GM23338 (cell line): ENCODE data around the gene NPM1.
A peak's percentile ranks its signal among the peaks of the same experiment; 100 is the strongest.

Source experiments
- CREB1 ChIP-seq: fragments of 250-450 bp; sonication (Bioruptor Pico); IDR thresholded peaks from 2 replicates; pipeline ENCODE4 v1.5.0; 2020; ENCODE audit warnings: low read depth, mild to moderate bottlenecking, moderate library complexity
- EZH2 ChIP-seq: fragments of 200-600 bp; sonication (generic); IDR thresholded peaks from one replicate; pipeline ENCODE4 v1.8.0; 2017; ENCODE audit warnings: antibody characterized with exemption, mild to moderate bottlenecking, low read depth; ENCODE audit not compliant: unreplicated experiment
- EZH2phosphoT487 ChIP-seq: fragments of 200-600 bp; sonication (generic); IDR thresholded peaks from one replicate; pipeline ENCODE4 v1.8.1; 2018; ENCODE audit warnings: antibody characterized with exemption; ENCODE audit not compliant: unreplicated experiment
- POLR2AphosphoS5 ChIP-seq: IDR thresholded peaks from 2 replicates; pipeline ENCODE4 v1.6.1; 2016; ENCODE audit warnings: antibody characterized with exemption, low read depth
- STAT1 ChIP-seq: IDR thresholded peaks from one replicate; pipeline ENCODE4 v1.6.1; 2016; ENCODE audit warnings: antibody characterized with exemption; ENCODE audit not compliant: unreplicated experiment
- ZNF114 ChIP-seq: fragments of 250-450 bp; sonication (Bioruptor Pico); IDR thresholded peaks from 2 replicates; pipeline ENCODE4 v1.5.0; 2020; ENCODE audit warnings: mild to moderate bottlenecking, moderate library complexity
- ZNF331 ChIP-seq: fragments of 250-450 bp; sonication (Bioruptor Pico); IDR thresholded peaks from 2 replicates; pipeline ENCODE4 v1.5.0; 2020; ENCODE audit warnings: low read depth, mild to moderate bottlenecking, moderate library complexity
- TF ChIP-seq, protein P1 (sequence below), 2 experiments: fragments of 200-600 bp in 1 of 2; sonication (generic) in 1 of 2; conservative IDR thresholded peaks; 2 replicates each; pipeline versions ENCODE4 v1.5.1 to v1.6.1; 2016 to 2017; ENCODE audit warnings: antibody characterized with exemption in 2 of 2, low read depth in 2 of 2, mild to moderate bottlenecking in 2 of 2, moderate library complexity in 1 of 2
- TF ChIP-seq, protein P2 (sequence below): fragments of 250-450 bp; sonication (Bioruptor Pico); IDR thresholded peaks from 2 replicates; pipeline ENCODE4 v1.5.0; 2020; ENCODE audit warnings: mild to moderate bottlenecking, moderate library complexity
- TF ChIP-seq, protein P3 (sequence below): IDR thresholded peaks from one replicate; pipeline ENCODE4 v1.6.1; 2018; ENCODE audit warnings: antibody characterized with exemption; ENCODE audit not compliant: unreplicated experiment
- TF ChIP-seq, protein P4 (sequence below): IDR thresholded peaks from 2 replicates; pipeline ENCODE4 v1.6.1; 2016; ENCODE audit warnings: antibody characterized with exemption

DNA sequence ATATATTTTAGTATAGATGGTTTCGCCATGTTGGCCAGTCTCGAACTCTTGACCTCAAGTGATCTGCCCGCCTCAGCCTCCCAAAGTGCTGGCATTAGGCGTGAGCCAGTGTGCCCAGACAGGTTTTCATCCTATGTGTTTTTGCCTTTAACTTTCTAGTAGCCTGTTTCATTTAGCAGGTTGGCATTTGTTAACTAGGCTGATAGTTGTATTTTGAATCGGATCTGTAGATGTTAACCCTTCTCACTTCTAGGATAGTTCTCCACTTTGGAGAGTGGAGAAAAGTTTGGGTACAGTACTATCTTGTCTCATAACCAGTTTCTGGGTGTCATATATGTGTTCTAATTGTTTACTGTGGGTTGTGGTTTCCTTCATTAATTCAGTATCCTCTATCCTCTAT is 24.5 kb downstream of the NPM1 start:
- TF ChIP-seq, protein P1, sequence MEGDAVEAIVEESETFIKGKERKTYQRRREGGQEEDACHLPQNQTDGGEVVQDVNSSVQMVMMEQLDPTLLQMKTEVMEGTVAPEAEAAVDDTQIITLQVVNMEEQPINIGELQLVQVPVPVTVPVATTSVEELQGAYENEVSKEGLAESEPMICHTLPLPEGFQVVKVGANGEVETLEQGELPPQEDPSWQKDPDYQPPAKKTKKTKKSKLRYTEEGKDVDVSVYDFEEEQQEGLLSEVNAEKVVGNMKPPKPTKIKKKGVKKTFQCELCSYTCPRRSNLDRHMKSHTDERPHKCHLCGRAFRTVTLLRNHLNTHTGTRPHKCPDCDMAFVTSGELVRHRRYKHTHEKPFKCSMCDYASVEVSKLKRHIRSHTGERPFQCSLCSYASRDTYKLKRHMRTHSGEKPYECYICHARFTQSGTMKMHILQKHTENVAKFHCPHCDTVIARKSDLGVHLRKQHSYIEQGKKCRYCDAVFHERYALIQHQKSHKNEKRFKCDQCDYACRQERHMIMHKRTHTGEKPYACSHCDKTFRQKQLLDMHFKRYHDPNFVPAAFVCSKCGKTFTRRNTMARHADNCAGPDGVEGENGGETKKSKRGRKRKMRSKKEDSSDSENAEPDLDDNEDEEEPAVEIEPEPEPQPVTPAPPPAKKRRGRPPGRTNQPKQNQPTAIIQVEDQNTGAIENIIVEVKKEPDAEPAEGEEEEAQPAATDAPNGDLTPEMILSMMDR (conservative IDR thresholded peaks at IDR 0.05; ENCODE audit: low read depth in 2 of 2), result no peak
- no peak for TF ChIP-seq CREB1 (CRISPR knock-in tag)
- TF ChIP-seq ZNF114 (CRISPR knock-in tag), result no peak
- TF ChIP-seq, protein P2, sequence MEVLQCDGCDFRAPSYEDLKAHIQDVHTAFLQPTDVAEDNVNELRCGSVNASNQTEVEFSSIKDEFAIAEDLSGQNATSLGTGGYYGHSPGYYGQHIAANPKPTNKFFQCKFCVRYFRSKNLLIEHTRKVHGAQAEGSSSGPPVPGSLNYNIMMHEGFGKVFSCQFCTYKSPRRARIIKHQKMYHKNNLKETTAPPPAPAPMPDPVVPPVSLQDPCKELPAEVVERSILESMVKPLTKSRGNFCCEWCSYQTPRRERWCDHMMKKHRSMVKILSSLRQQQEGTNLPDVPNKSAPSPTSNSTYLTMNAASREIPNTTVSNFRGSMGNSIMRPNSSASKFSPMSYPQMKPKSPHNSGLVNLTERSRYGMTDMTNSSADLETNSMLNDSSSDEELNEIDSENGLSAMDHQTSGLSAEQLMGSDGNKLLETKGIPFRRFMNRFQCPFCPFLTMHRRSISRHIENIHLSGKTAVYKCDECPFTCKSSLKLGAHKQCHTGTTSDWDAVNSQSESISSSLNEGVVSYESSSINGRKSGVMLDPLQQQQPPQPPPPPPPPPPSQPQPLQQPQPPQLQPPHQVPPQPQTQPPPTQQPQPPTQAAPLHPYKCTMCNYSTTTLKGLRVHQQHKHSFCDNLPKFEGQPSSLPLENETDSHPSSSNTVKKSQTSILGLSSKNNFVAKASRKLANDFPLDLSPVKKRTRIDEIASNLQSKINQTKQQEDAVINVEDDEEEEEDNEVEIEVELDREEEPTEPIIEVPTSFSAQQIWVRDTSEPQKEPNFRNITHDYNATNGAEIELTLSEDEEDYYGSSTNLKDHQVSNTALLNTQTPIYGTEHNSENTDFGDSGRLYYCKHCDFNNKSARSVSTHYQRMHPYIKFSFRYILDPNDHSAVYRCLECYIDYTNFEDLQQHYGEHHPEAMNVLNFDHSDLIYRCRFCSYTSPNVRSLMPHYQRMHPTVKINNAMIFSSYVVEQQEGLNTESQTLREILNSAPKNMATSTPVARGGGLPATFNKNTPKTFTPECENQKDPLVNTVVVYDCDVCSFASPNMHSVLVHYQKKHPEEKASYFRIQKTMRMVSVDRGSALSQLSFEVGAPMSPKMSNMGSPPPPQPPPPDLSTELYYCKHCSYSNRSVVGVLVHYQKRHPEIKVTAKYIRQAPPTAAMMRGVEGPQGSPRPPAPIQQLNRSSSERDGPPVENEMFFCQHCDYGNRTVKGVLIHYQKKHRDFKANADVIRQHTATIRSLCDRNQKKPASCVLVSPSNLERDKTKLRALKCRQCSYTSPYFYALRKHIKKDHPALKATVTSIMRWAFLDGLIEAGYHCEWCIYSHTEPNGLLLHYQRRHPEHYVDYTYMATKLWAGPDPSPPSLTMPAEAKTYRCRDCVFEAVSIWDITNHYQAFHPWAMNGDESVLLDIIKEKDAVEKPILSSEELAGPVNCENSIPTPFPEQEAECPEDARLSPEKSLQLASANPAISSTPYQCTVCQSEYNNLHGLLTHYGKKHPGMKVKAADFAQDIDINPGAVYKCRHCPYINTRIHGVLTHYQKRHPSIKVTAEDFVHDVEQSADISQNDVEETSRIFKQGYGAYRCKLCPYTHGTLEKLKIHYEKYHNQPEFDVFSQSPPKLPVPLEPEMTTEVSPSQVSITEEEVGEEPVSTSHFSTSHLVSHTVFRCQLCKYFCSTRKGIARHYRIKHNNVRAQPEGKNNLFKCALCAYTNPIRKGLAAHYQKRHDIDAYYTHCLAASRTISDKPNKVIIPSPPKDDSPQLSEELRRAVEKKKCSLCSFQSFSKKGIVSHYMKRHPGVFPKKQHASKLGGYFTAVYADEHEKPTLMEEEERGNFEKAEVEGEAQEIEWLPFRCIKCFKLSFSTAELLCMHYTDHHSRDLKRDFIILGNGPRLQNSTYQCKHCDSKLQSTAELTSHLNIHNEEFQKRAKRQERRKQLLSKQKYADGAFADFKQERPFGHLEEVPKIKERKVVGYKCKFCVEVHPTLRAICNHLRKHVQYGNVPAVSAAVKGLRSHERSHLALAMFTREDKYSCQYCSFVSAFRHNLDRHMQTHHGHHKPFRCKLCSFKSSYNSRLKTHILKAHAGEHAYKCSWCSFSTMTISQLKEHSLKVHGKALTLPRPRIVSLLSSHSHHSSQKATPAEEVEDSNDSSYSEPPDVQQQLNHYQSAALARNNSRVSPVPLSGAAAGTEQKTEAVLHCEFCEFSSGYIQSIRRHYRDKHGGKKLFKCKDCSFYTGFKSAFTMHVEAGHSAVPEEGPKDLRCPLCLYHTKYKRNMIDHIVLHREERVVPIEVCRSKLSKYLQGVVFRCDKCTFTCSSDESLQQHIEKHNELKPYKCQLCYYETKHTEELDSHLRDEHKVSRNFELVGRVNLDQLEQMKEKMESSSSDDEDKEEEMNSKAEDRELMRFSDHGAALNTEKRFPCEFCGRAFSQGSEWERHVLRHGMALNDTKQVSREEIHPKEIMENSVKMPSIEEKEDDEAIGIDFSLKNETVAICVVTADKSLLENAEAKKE (CRISPR knock-in tag), result no peak
- no peak for TF ChIP-seq EZH2
- no peak for TF ChIP-seq EZH2phosphoT487
- TF ChIP-seq, protein P3, sequence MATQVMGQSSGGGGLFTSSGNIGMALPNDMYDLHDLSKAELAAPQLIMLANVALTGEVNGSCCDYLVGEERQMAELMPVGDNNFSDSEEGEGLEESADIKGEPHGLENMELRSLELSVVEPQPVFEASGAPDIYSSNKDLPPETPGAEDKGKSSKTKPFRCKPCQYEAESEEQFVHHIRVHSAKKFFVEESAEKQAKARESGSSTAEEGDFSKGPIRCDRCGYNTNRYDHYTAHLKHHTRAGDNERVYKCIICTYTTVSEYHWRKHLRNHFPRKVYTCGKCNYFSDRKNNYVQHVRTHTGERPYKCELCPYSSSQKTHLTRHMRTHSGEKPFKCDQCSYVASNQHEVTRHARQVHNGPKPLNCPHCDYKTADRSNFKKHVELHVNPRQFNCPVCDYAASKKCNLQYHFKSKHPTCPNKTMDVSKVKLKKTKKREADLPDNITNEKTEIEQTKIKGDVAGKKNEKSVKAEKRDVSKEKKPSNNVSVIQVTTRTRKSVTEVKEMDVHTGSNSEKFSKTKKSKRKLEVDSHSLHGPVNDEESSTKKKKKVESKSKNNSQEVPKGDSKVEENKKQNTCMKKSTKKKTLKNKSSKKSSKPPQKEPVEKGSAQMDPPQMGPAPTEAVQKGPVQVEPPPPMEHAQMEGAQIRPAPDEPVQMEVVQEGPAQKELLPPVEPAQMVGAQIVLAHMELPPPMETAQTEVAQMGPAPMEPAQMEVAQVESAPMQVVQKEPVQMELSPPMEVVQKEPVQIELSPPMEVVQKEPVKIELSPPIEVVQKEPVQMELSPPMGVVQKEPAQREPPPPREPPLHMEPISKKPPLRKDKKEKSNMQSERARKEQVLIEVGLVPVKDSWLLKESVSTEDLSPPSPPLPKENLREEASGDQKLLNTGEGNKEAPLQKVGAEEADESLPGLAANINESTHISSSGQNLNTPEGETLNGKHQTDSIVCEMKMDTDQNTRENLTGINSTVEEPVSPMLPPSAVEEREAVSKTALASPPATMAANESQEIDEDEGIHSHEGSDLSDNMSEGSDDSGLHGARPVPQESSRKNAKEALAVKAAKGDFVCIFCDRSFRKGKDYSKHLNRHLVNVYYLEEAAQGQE, result no peak
- TF ChIP-seq POLR2AphosphoS5, result peak; percentile 6; the same call in 1 of the 2 replicates
- TF ChIP-seq, protein P4, sequence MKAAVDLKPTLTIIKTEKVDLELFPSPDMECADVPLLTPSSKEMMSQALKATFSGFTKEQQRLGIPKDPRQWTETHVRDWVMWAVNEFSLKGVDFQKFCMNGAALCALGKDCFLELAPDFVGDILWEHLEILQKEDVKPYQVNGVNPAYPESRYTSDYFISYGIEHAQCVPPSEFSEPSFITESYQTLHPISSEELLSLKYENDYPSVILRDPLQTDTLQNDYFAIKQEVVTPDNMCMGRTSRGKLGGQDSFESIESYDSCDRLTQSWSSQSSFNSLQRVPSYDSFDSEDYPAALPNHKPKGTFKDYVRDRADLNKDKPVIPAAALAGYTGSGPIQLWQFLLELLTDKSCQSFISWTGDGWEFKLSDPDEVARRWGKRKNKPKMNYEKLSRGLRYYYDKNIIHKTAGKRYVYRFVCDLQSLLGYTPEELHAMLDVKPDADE, result no peak
- TF ChIP-seq STAT1, result no peak
- TF ChIP-seq ZNF331 (CRISPR knock-in tag), result no peak
